Lower leg skin (tissue), 3 donors: Measurements from ENCODE around the gene PISD.

Source experiments
- CTCF ChIP-seq, 3 donors: fragments of 450-650 bp; IDR thresholded peaks; one replicate each; pipeline ENCODE4 v1.5.1; 2016; ENCODE audit warnings: antibody characterized with exemption in 3 of 3, mild to moderate bottlenecking in 3 of 3, moderate library complexity in 2 of 3
- POLR2A ChIP-seq, 2 donors: fragments of 450-650 bp; IDR thresholded peaks; one replicate each; pipeline ENCODE4 v1.6.1; 2016 to 2017; ENCODE audit warnings: antibody characterized with exemption in 2 of 2, mild to moderate bottlenecking in 1 of 2, moderate library complexity in 1 of 2

GRCh38 chr22:31588970-31589675 lies 72.9 kb downstream of the PISD start:
- no peak for TF ChIP-seq CTCF (IDR thresholded peaks at IDR 0.05)
- no peak for TF ChIP-seq POLR2A (IDR thresholded peaks at IDR 0.05)
